Prostate gland (tissue), 2 donors: ENCODE data around the gene WDR64. TPM values are rescaled to one million over a fixed set of nuclear protein-coding genes. Genes with fewer than 3 reads are reported as not detected.

ENCODE experiments used
- DNase-seq: peaks from one replicate; pipeline ENCODE4 v3.0.0-alpha.2; 2019; ENCODE audit warnings: low spot score
- H3K27ac ChIP-seq, 2 donors: fragments of 200-600 bp; sonication (generic); 2 replicates each; pipeline ENCODE4 v1.5.1; 2017 to 2019
- H3K27me3 ChIP-seq: fragments of 200-600 bp; sonication (generic); replicated peaks from 2 replicates; pipeline ENCODE4 v1.5.1; 2019; ENCODE audit not compliant: insufficient read depth
- H3K36me3 ChIP-seq, 2 donors: fragments of 200-600 bp; sonication (generic); 1 replicate in 1 of 2; 2 replicates in 1 of 2; pipeline versions ENCODE4 v1.5.1 to v1.8.1; 2017 to 2019
- H3K4me1 ChIP-seq: fragments of 200-600 bp; sonication (generic); replicated peaks from 2 replicates; pipeline ENCODE4 v1.5.1; 2019
- H3K4me3 ChIP-seq, 2 donors: fragments of 200-600 bp; sonication (generic); 2 replicates each; pipeline ENCODE4 v1.5.1; 2017 to 2019
- H3K9me3 ChIP-seq: fragments of 200-600 bp; sonication (generic); 2 replicates; pipeline ENCODE4 v1.5.1; 2017
- CTCF ChIP-seq, 4 experiments: fragments of 200-600 bp in 2 of 4; fragments of 450-650 bp in 2 of 4; sonication (generic) in 2 of 4; IDR thresholded peaks; 1 replicate in 3 of 4; 2 replicates in 1 of 4; pipeline ENCODE4 v1.5.1; 2016 to 2019; ENCODE audit warnings: antibody characterized with exemption in 4 of 4, mild to moderate bottlenecking in 2 of 4, moderate library complexity in 2 of 4
- POLR2A ChIP-seq: fragments of 450-650 bp; IDR thresholded peaks from one replicate; pipeline ENCODE4 v1.6.1; 2016; ENCODE audit warnings: antibody characterized with exemption, mild to moderate bottlenecking
- POLR2AphosphoS5 ChIP-seq: sonication (generic); formaldehyde crosslinking; IDR thresholded peaks from one replicate; pipeline ENCODE4 v1.6.1; 2017; ENCODE audit warnings: antibody characterized with exemption
- WGBS: methylation state at CpG from one replicate; pipeline ENCODE4 v1.1.5; 2018; 5-methylcytosine and 5-hydroxymethylcytosine counted together
- intact Hi-C: fragments of 100-400 bp; cut with DNase I; formaldehyde crosslinking; loops from one replicate; pipeline ENCODE4 v1.14.2; 2022
- total RNA-seq, 2 donors: library from RNA; depleted of rRNA; stranded (reverse); fragments of >200 nt; gene quantifications; one replicate each; pipeline ENCODE4 v1.1.0, GENCODE V29; 2016

Gene WDR64
- total RNA-seq, 2 donors from 2014 or later, result 0.91 TPM; not detected in 1

- no peaks in the 10 kb centered on the region for H3K9me3 ChIP-seq
- WGBS, result 54% methylated on average over 8 of the region's 8 CpGs
- no peaks in the 10 kb centered on the region for H3K36me3 ChIP-seq
- H3K27ac ChIP-seq, result no peak overlapping the region
- TF ChIP-seq CTCF (IDR thresholded peaks at IDR 0.05) (no peak), POLR2A (no peak), POLR2AphosphoS5 (no peak)
- H3K4me1 ChIP-seq, result no peaks in the 10 kb centered on the region
- no peak for DNase-seq
- no peaks in the 10 kb centered on the region for H3K27me3 ChIP-seq
- intact Hi-C loops, result no loop called here
- no peak overlapping the region for H3K4me3 ChIP-seq
Measured at GRCh38 chr1:241738284-241739078, 86.4 kb downstream of the WDR64 start.

DNA sequence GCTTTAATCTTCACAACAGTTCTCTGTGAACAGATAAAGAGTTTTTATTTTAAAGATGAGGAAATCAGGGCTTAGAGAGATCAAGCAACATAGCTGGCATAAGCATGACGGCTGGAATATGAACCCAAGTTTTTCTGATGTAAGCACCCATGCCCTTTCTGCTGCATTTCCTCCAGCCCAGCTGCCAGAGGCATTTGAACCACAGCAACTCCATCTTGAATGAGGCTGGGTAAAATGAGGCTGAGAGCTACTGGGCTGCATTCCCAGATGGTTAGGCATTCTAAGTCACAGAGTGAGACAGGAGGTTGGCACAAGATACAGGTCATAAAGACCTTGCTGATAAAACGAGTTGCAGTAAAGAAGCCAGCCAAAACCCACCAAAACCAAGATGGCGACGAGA lies 90.0 kb downstream of the WDR64 start:
- no peaks in the 10 kb centered on the region for H3K36me3 ChIP-seq
- no peaks in the 10 kb centered on the region for H3K27me3 ChIP-seq
- H3K4me1 ChIP-seq, result no peaks in the 10 kb centered on the region
- 51% methylated on average over 4 of the region's 4 CpGs for WGBS
- DNase-seq, result no peak
- TF ChIP-seq POLR2AphosphoS5 (no peak), CTCF (IDR thresholded peaks at IDR 0.05) (no peak), POLR2A (no peak)
- intact Hi-C loops, result no loop called here
- H3K27ac ChIP-seq, result no peak overlapping the region
- no peak overlapping the region for H3K4me3 ChIP-seq
- H3K9me3 ChIP-seq, result no peaks in the 10 kb centered on the region

DNA sequence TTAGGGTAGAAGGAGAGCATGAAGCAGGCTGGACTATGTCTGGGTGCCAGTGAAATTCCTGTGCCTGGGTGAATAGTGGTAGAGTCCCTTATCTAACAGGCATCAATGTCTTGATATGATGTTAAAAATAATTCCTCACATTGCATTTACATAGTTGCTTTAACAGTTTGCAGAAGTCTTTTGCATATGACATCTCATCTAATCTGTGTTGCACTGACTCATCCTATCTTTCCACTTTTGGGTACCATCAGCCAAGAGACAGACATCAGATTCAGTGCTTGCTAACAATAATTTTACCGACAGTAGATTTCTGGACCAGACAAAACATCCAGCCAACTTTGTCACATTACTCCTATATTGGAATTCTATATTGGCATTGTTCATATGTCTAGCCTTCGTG lies 92.5 kb downstream of the WDR64 start:
- Histone ChIP-seq H3K9me3 (no peaks in the 10 kb centered on the region), H3K4me3 (no peak overlapping the region), H3K27ac (no peak overlapping the region), H3K27me3 (no peaks in the 10 kb centered on the region), H3K4me1 (no peaks in the 10 kb centered on the region), H3K36me3 (no peaks in the 10 kb centered on the region)
- 81% methylated on average over 2 of the region's 2 CpGs for WGBS
- intact Hi-C loops, result no loop called here
- no peak for TF ChIP-seq POLR2A
- TF ChIP-seq CTCF (IDR thresholded peaks at IDR 0.05), result no peak
- TF ChIP-seq POLR2AphosphoS5, result no peak
- DNase-seq, result no peak

DNA sequence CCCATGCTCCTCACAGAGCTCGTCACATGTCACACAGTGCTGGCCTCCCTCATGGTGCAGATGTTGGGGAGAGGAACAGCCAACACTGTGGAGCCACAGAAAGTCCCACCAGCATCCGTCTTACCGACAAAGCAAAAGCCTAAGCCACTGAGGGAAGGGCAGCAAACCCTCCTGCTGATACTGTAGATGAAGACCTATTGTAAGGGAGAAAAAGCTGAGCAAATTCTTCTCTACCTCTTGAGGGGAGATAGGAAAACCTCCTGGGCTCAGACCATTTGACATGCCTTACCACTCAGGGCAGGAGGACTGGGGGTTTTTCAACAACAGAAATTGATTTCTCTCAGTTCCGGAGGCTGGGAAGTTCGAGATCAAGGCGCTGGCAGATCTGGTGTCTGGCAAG lies 95.9 kb downstream of the WDR64 start:
- no peaks in the 10 kb centered on the region for H3K36me3 ChIP-seq
- WGBS, result 96% methylated on average over 6 of the region's 6 CpGs
- no peaks in the 10 kb centered on the region for H3K27me3 ChIP-seq
- H3K9me3 ChIP-seq, result no peaks in the 10 kb centered on the region
- no peaks in the 10 kb centered on the region for H3K4me1 ChIP-seq
- no peak overlapping the region for H3K27ac ChIP-seq
- H3K4me3 ChIP-seq, result no peak overlapping the region
- intact Hi-C loops, result no loop called here
- DNase-seq, result no peak
- TF ChIP-seq POLR2A (no peak), POLR2AphosphoS5 (no peak), CTCF (IDR thresholded peaks at IDR 0.05) (no peak)
